ENCODE data around the gene NRG3. TPM values are rescaled to one million over a fixed set of nuclear protein-coding genes. Genes with fewer than 3 reads are reported as not detected.
A peak's percentile ranks its signal among the peaks of the same experiment; 100 is the strongest.

The NRG3 gene
- total RNA-seq, 1 donor from 2014 or later = 0.92 TPM

DNA sequence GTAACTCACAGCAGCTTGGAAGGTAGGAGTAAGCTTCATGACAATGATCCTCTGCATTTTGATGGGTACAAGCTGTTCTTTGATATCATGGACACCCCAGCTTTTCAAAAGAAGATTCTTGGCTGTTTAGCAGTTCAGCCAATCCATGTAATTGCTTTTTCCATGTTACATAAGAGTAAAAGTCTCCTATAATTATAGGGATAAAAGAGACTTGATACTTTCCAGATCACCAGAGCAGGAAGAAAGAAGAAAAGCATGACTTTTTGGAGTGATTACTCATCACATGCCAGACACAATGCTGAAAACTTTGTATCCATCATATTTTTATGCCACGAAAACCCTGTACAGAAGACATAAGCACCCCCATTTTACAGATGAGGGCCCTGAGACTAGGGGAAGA lies 1049.7 kb downstream of the NRG3 start:
- H3K4me3 ChIP-seq (ENCODE audit: low read depth, low read length) = no peak overlapping the region
- TF ChIP-seq, protein P1, sequence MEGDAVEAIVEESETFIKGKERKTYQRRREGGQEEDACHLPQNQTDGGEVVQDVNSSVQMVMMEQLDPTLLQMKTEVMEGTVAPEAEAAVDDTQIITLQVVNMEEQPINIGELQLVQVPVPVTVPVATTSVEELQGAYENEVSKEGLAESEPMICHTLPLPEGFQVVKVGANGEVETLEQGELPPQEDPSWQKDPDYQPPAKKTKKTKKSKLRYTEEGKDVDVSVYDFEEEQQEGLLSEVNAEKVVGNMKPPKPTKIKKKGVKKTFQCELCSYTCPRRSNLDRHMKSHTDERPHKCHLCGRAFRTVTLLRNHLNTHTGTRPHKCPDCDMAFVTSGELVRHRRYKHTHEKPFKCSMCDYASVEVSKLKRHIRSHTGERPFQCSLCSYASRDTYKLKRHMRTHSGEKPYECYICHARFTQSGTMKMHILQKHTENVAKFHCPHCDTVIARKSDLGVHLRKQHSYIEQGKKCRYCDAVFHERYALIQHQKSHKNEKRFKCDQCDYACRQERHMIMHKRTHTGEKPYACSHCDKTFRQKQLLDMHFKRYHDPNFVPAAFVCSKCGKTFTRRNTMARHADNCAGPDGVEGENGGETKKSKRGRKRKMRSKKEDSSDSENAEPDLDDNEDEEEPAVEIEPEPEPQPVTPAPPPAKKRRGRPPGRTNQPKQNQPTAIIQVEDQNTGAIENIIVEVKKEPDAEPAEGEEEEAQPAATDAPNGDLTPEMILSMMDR (conservative IDR thresholded peaks at IDR 0.05; ENCODE audit: low read depth, low read length) = no peak
- DNase-seq (ENCODE audit: low read depth) = no peak

DNA sequence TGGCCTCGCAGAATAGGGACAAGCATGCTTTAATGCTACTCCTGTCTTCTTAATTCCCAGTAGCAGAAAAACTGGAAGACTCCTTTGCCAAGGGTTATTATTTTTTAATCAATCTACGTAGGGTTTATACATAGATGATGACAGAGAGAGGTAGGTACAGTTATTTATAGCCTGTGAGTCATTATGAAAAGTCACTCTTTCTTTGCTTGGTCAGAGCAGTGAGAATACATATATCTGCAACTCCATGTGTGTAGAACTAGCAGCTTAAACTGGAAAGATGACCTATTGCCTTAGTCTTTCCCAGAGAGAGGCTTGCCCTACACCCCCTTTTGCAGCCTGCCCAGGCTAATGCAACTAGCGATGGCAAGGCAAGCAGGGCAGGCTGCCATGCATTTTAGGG lies 1050.6 kb downstream of the NRG3 start:
- DNase-seq (ENCODE audit: low read depth) = no peak
- H3K4me3 ChIP-seq (ENCODE audit: low read depth, low read length) = no peak overlapping the region
- TF ChIP-seq, protein P1 (conservative IDR thresholded peaks at IDR 0.05; ENCODE audit: low read depth, low read length) = no peak

DNA sequence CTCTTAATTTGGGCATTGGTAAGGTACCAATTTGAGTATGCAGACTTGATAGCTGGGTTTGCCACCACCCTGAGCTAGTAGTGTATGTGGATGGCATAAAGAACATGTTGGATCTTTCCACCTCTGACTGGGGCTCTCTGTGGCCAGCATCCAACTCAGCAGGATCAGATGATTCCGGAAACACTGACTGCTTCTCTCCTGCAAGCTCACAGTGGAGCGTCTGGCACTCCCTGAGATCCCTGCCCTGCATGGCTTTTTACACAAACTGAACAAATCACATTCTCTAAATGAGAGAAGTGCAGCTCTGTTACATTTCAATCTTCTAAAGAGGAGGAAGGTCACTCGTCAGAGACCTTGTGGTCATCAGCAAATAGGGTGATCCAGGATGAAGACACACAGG lies 1057.5 kb downstream of the NRG3 start:
- no peak overlapping the region for H3K4me3 ChIP-seq (ENCODE audit: low read depth, low read length)
- TF ChIP-seq, protein P1 (conservative IDR thresholded peaks at IDR 0.05; ENCODE audit: low read depth, low read length) = no peak

DNA sequence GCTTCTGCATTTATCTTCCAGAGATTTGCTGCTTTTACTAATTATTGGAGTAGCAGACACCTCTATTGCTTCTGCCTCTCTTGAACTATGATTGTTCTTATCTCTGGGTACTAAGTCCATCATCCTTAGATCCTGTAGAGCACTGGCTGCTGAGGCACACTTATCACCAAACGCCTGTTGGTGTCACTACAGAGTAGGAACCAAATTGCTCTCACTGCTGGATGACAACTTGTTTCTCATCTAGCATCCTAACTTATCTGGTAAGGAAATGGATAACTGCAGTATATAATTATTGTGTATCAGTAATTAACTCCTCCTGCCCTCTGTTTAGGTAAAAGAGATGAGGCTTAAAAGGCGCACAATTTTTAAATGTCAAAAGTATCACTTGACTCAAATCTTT lies 1059.4 kb downstream of the NRG3 start:
- TF ChIP-seq, protein P1 (conservative IDR thresholded peaks at IDR 0.05; ENCODE audit: low read depth, low read length) = peak; percentile 17
- no peak for DNase-seq (ENCODE audit: low read depth)
- no peak overlapping the region for H3K4me3 ChIP-seq (ENCODE audit: low read depth, low read length)

More for the DNA sequence above, 1057.5 kb downstream of the NRG3 start:
- no peak for DNase-seq (ENCODE audit: low read depth)

DNA sequence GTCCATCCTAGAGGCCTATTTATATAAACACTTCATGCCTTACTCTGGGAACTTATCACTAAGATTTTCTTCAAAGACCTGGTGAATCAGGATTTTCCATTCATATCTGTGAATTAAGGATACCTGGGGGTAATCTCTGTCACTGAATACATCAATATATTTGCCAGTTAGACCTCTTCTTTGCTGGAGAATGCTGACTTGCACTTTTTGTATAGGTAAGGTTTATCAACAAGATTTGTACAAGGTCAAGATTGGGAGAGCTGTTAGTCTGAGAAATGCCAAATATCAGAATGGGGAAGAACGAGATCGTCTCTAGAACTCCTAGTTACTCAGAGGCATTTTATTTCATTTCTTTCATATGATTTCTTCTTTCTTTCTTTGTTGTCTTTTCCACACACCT lies 1060.0 kb downstream of the NRG3 start:
- DNase-seq (ENCODE audit: low read depth) = no peak
- TF ChIP-seq, protein P1 (conservative IDR thresholded peaks at IDR 0.05; ENCODE audit: low read depth, low read length) = no peak
- no peak overlapping the region for H3K4me3 ChIP-seq (ENCODE audit: low read depth, low read length)

DNA sequence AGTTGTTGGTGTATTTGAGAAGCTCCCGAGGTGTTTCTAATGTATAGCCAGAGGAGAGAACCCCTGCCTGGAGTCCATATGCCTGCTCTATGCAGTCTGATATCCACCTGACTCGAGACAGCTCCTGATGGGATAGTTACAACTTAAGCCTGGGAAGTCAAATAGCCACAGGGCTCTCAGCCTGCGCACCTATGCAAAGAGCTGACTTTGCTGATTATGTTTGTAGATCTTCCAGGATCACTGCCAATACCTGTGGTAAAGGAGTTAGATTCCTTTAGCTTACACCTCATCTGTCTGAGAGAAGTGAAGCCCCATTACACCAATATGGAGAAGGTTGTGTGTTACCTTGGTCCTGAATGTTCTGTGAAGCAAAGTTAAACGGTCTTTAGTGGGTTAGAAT lies 1063.3 kb downstream of the NRG3 start:
- no peak for DNase-seq (ENCODE audit: low read depth)
- H3K4me3 ChIP-seq (ENCODE audit: low read depth, low read length) = no peak overlapping the region
- TF ChIP-seq, protein P1 (conservative IDR thresholded peaks at IDR 0.05; ENCODE audit: low read depth, low read length) = no peak

DNA sequence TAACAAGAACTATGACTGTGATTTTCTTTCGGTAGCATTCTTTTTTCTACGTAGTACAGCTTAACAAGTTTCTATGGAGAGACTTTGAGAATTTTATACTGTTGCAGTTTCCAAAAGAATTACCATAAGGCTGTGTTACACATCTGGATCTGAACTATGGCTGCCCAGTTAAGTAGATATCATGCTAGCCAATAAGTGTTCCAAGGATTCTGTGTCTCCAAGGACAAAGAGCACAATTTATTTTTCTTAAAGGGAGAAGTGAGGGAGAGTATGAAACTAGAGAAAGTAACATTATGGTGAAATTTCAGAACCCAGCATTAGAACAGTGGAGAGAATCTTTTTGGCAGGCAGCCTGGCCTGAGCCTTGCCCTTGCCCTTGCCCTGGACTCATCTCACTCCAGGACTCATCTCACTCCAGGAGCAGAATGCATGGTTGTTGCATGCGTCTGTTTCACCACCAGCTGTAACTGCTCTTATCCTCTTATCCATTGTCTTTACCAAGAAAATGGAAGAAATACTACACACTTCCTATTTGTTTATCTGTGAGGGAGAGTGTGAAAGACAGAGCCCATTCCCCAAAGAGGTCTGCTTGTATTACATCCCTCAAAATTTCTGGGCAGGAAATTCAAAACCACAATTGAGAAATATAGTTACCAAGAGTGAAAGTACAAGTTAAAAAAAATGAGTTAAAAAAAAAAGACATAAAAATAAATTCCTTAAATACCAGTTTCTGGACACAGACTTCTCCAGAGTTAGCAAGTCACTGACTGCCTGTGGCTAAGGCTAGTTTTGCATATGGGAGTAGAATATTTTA lies 1067.5 kb downstream of the NRG3 start:
- no peak for DNase-seq (ENCODE audit: low read depth)
- H3K4me3 ChIP-seq (ENCODE audit: low read depth, low read length) = no peak overlapping the region
- TF ChIP-seq, protein P1 (conservative IDR thresholded peaks at IDR 0.05; ENCODE audit: low read depth, low read length) = no peak
